NCI-H1694 (cell line): Measurements from ENCODE around the gene XPC.
A peak's percentile ranks its signal among the peaks of the same experiment; 100 is the strongest.
"Not testable (repeated sequence)": the region's sequence is repeated elsewhere in the genome, so short reads cannot be mapped to it uniquely, and the experiment has no call there.

ENCODE experiments used
- DNase-seq: peaks from one replicate; lab custom pipeline; 2025; lab: John Stamatoyannopoulos, UW

Gene XPC

GRCh38 chr3:14178247-14179113, at the start of gene XPC, which contains the start of gene LSM3:
XPC (minus strand) TSS chr3:14178601; CDS start chr3:14178568, 33 bp downstream.
LSM3 (plus strand) TSS chr3:14178817; CDS start chr3:14178861, 44 bp downstream.
- peak; percentile 84 for DNase-seq

GRCh38 chr3:14227856-14228255, 49.5 kb upstream of the XPC start:
- DNase-seq = no peak

DNA sequence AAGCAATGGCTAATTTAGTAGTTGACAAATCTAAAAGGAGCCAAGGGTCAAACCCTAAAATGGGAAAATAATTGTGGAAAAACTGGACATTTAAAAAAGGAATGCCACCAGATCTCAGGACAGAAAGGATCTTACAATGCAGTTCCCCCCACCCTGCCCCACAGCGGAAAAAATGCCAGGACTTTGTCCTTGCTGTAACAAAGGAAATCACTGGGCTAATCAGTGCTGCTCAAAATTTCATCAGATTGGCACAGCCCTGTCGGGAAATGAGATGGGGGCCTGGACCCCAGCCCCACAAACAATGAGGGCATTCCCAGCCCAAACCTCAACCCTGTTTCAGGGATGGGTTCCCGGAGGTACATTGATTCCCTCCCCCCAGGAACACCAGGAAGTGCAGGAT, 48.0 kb upstream of the XPC start:
- DNase-seq = not testable (repeated sequence)

GRCh38 chr3:14225421-14225820, 47.0 kb upstream of the XPC start:
- no peak for DNase-seq

- DNase-seq = no peak
These were observed 46.5 kb upstream of the XPC start for GRCh38 chr3:14224895-14225294.

- no peak for DNase-seq
These were observed 45.2 kb upstream of the XPC start for GRCh38 chr3:14223595-14223994.

DNA sequence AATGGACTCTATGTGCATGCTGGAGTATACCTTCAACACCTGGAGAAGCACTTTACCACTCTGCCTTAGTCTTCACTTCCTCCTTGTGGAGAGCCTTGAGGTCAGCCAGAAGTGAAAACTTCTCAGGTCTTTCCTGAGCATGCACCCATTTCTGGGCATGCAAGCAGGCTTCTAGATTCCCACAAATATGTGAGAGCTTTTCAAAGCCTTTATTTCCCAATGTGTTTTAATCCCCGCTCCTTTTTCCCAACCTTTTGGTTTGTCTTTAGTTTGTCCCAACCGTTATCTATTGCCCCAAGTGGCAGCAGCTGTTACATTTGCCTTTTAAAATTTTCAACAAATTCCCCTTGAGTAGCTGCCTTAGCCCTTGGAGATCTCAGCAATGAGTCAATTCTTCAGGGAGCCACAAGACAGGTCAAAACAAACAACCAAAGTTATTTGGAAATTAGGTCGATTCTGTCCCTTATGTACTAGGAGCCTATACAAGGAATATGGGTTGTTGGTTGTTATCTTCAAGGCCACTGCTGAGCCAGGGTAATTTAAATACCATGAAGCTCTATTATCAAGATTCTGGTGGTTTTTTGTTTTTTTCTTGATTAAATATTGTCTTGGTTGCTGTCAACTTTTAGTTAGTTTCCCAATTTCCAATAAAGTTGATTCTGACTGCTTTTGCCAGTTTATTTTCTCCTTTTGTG, 44.6 kb upstream of the XPC start:
- no peak for DNase-seq

DNA sequence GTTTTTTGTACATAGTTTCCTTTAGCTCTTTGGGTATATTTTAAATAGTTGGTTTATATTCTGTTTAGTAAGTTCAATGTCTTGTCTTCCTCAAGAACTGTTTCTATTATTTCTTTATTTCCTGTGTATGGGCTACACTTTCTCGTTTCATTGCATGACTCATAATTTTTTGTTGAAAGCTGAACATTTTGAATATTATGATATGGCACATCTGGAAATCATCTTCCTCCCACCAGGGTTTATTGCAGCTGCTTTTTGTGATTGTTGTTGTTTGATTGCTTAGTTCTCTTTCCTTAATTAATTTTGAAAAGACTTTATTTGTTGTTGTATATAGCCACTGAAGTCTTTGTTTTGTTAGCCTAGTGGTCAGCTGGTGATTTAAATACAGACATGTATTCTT, 44.1 kb upstream of the XPC start:
- no peak for DNase-seq

DNA sequence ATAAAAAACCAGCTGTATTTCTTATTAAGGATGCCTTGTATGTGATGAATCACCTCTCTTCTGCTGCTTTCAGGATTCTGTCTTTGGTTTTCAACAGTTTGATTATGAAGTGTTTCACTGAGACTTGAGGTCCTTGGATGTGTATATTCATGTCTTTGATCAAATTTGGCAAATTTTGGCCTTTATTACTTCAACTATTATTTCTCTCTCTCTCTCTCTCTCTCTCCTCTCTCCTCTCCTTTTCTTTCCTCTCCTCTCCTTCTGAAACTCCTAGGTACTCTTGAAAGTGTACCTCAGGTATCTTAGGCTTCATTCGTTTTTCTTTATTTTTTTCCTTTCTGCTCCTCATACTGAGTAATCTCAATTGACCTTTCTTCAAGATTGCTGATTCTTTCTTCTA, 43.5 kb upstream of the XPC start:
- no peak for DNase-seq

GRCh38 chr3:14220933-14221332, 42.5 kb upstream of the XPC start:
- DNase-seq = no peak

DNA sequence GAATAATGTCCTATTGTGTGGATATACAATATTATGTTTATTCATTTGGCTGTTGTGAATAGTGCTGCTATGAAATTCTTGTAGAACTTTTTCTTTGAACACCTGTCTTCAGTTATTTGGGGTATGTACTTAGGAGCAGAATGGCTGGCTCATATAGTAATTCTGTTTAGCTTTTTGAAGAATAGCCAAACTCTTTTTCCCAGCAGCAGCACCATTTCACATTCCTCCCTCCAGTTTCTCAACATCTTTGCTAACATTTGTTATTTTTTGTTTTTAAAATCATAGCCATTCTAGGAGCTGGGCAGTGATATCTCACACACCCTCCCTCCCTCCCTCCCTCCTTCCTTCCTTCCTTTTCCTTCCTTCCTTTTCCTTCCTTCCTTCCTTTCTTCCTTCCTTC, 40.0 kb upstream of the XPC start:
- DNase-seq = no peak

GRCh38 chr3:14216257-14217048, 38.1 kb upstream of the XPC start:
- DNase-seq = no peak

DNA sequence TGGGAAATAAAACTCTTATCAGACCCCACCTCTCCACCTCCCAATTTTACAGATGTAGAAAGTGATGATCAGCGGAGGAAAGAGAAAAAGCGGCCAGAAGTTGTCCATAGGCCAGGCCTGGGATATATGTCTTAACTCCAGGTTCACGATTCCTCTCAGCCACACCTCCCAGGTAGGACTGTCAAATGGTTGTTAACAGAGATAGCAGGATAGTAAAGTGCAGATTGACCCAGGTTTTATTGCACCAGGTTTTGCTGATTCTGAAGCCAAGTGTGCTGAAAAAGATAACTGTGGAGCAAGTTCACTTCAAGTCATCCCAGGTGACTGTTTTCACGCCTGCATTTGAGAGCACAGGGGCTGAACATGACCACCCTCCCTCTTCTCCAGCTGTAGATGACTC, 36.4 kb upstream of the XPC start:
- no peak for DNase-seq

DNA sequence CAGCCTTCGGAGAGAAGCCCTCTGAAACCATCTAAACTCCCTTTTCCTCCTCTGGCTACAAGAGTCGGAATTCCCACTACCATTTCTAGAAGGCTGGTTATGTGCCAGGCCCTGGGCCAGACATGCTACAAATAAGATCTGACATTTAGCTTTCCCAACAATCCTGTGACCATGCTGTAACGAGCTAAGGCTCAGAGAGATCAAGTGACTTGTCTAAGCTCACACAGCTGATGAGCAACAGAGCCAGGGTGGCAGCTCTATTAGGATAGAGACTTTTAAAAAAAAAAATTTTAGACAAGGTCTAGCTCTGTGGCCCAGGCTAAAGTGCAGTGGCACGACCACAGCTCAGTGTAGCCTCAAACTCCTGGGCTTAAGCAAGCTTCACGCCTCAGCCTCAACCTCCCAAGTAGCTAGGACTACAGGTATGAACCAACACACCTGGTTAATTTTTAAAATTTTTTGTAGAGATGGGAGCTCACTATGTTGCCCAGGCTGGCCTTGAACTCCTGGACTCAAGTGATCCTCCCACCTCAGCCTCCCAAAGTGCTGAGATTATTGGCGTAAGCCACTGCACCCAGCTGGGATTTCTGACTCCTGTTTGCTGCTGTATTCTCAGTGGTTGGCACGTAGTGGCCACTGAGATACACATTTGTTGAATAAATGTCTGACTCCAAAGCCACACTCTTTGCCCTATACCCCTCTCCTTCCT, 34.8 kb upstream of the XPC start:
- DNase-seq = no peak

- DNase-seq = no peak
These were observed 33.6 kb upstream of the XPC start for GRCh38 chr3:14212032-14212431.

DNA sequence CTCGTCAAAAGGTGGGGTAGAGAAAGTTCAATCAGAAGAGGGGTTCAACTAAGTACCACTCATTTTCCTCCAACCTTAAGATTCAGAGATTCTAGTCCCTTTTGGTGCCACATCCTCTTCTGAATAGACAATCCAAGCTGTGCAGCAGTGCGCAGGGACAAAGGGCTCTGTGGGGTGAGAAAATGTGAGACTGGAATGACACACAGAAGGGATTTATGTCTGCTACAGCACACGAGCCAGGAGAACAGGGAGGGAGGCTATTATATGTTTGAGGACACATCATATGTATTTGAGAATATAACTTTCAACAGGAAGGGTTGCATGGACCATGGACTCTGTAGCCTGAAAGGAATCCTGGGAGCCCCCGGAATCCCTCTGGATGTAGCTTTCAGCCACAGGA, 33.2 kb upstream of the XPC start:
- DNase-seq = no peak

DNA sequence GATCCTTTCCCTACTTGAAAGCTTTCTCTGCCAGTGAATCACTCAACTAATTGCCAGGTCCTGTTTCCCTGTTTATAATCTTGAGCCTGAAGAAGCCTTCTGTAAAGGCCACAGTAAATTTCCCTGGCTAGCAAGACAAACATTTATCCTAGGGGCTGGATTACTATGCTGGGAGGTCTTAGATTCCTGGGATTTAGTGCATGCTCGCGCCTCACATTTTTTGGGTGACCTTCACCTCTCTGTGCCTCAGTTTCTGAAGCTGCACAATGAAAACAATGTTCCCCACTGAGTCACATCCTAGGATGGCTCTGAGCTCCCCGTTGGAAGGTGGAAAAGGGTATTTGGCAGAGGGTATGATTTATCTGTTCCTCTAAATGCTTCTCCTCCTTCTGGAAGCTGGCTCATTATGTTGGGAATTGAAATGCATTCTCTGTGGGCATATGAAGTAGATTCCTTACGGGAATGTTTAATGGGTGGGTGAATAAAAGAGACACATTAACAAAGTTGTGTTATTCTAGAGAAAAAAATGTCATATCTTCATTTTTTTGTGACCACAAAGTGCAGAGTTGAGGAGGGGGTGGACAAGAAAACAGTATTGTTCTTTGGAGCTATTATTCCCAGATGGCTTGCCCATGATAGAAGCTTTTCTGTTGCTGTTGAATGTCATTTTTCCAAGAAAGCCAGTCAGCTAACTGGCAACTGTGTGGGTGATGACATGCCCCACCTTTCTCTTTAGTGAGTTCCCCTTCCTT, 32.6 kb upstream of the XPC start:
- DNase-seq = no peak

GRCh38 chr3:14210290-14210688, 31.9 kb upstream of the XPC start:
- no peak for DNase-seq

DNA sequence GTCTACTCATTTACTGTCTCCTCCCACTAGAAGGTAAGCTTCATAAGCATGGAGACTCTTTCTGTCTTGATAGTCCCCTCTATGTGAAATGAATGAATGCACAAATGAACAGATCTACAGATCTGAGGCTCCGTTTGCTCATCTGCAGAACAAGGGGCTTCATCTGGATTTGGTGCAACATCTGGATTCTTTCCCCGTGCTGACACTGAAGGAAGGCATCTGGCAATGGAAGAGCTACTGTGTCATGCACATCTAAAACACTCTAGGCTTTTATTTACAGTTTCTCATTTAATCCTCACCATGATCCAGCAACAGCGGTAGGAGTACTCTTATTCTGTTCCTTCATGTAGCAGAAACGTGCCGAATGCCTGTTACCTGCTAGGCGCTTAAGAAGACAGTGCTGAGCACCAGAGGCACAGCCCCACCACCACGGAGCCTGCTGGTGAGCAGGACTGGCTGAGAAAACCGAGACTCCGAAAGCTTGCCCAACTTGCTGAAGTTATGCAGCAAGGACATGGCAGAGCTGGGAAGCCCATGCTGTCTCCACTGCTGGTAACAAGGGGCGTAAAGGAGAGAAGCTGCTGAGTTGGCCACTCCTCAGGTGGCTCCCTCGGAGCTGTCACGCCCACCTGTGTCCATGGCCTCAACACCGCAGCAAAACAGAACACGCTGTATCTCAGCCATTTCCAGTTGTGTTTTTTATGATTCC, 31.3 kb upstream of the XPC start:
- DNase-seq = no peak

DNA sequence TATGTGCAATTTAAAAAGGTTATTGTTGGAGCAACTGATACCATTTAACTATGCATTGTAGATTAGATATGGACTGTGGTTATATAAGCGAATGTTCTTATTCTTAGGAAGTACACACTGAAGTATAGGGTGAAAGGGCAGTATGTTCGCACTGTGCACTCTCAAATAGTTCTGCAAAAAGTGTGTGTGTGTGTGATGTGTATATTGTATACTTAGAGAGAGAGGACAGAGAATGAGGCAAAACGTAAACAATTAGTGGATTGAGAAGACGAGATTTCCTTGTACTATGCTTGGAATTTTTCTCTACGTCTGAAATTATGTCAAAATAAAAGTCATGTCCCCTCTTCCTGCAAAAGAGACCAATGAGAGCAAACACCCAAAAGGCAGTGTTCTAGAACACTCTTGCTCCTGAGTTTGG, 30.6 kb upstream of the XPC start:
- no peak for DNase-seq

GRCh38 chr3:14208168-14208567, 29.8 kb upstream of the XPC start:
- DNase-seq = no peak
